ENCODE data around the gene SFT2D1. TPM values are rescaled to one million over a fixed set of nuclear protein-coding genes. Genes with fewer than 3 reads are reported as not detected.

Gene SFT2D1
- total RNA-seq, 1 donor from 2014 or later = 19.3 TPM

DNA sequence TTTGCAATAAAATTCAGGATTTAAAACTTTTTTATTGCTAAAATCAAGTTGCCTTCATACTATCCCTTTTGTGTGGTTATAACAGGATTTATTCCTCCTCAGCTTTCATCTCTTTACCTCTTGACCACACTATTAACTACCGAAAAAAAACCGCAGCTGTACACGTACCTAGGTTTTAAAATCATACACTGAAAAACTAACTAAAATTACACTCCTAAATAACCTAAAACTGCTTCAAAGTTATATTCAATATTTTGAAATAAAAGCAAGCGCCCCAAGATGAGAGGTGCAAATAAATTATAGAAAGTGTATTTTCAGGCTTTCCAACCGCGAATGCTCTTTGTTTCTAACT lies 39.0 kb upstream of the SFT2D1 start:
- TF ChIP-seq, protein P1, sequence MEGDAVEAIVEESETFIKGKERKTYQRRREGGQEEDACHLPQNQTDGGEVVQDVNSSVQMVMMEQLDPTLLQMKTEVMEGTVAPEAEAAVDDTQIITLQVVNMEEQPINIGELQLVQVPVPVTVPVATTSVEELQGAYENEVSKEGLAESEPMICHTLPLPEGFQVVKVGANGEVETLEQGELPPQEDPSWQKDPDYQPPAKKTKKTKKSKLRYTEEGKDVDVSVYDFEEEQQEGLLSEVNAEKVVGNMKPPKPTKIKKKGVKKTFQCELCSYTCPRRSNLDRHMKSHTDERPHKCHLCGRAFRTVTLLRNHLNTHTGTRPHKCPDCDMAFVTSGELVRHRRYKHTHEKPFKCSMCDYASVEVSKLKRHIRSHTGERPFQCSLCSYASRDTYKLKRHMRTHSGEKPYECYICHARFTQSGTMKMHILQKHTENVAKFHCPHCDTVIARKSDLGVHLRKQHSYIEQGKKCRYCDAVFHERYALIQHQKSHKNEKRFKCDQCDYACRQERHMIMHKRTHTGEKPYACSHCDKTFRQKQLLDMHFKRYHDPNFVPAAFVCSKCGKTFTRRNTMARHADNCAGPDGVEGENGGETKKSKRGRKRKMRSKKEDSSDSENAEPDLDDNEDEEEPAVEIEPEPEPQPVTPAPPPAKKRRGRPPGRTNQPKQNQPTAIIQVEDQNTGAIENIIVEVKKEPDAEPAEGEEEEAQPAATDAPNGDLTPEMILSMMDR (IDR thresholded peaks at IDR 0.05; ENCODE audit: borderline replicate concordance) = no peak
- Histone ChIP-seq H3K4me3 (peak overlapping the region; percentile 96), H3K9me3 (replicated peaks) (no peaks in the 10 kb centered on the region), H3K36me3 (no peaks in the 10 kb centered on the region), H3K27me3 (ENCODE audit: low read depth) (no peaks in the 10 kb centered on the region), H3K4me1 (peaks cover 77% of the 10 kb centered on the region), H3K27ac (replicated peaks) (peak overlapping the region; percentile 98)
- no peak for DNase-seq
- intact Hi-C loops (cut with micrococcal nuclease) = loop anchor here (10.0 kb wide), 1 partner anchor 57 kb away; no protein-coding TSS in a partner anchor

GRCh38 chr6:166379800-166380199 lies 37.5 kb upstream of the SFT2D1 start:
- H3K27ac ChIP-seq (replicated peaks) = peak overlapping the region; percentile 98
- DNase-seq = no peak
- H3K4me1 ChIP-seq = peaks cover 86% of the 10 kb centered on the region
- H3K27me3 ChIP-seq (ENCODE audit: low read depth) = no peaks in the 10 kb centered on the region
- peak overlapping the region; percentile 96 for H3K4me3 ChIP-seq
- TF ChIP-seq, protein P1 (IDR thresholded peaks at IDR 0.05; ENCODE audit: borderline replicate concordance) = no peak
- no peaks in the 10 kb centered on the region for H3K36me3 ChIP-seq
- intact Hi-C loops (cut with micrococcal nuclease) = loop anchor here (10.0 kb wide), 1 partner anchor 55 kb away; no protein-coding TSS in a partner anchor
- H3K9me3 ChIP-seq (replicated peaks) = no peaks in the 10 kb centered on the region

- Histone ChIP-seq H3K27ac (replicated peaks) (peak overlapping the region; percentile 98), H3K9me3 (replicated peaks) (no peaks in the 10 kb centered on the region), H3K4me3 (peak overlapping the region; percentile 96), H3K27me3 (ENCODE audit: low read depth) (no peaks in the 10 kb centered on the region), H3K36me3 (no peaks in the 10 kb centered on the region), H3K4me1 (peaks cover 84% of the 10 kb centered on the region)
- intact Hi-C loops (cut with micrococcal nuclease) = no loop called here
- TF ChIP-seq, protein P1 (IDR thresholded peaks at IDR 0.05; ENCODE audit: borderline replicate concordance) = no peak
- no peak for DNase-seq
Observed at GRCh38 chr6:166379103-166379586, 36.8 kb upstream of the SFT2D1 start.

DNA sequence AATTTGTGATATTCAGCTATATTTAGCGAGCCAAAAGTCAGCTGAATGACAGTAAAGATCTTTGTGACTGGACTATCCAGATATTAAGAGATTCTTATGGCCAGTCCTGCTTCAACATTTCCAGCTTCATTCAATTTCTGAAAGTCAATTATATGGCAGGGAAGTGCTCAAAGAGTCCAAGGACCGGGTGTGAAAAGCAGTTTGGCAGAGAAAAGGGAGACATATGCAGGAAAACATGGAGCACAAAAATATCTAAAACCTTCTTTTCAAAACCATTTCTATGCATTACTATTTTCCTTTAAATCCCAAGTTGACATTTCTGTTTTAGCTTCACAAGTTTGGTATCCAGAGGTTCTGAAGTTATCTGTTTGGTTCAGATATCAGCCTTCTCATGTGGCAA lies 35.4 kb upstream of the SFT2D1 start:
- intact Hi-C loops (cut with micrococcal nuclease) = no loop called here
- H3K4me1 ChIP-seq = peaks cover 79% of the 10 kb centered on the region

DNA sequence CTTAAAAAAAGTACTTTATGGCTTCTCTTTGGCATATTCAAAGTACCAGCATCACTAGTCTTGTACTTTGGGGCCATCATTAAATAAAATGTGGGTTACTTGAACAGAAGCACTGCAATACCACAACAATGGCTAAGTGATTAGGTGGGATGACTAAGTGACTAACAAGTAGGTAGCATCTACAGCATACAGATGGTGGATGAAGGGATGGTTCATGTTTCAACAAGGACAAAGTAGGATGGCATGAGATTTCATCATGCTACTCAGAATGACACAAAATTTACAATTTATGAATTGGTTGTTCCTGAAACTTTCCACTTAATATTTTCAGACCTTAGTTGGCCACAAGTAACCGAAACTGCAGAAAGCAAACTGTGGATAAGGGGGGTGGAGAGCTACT lies 32.7 kb upstream of the SFT2D1 start:
- peaks cover 77% of the 10 kb centered on the region for H3K4me1 ChIP-seq
- TF ChIP-seq, protein P1 (IDR thresholded peaks at IDR 0.05; ENCODE audit: borderline replicate concordance) = no peak

More for the DNA sequence above, 35.4 kb upstream of the SFT2D1 start:
- H3K27me3 ChIP-seq (ENCODE audit: low read depth) = no peaks in the 10 kb centered on the region
- TF ChIP-seq, protein P1 (IDR thresholded peaks at IDR 0.05; ENCODE audit: borderline replicate concordance) = no peak
- no peak overlapping the region for H3K4me3 ChIP-seq
- H3K27ac ChIP-seq (replicated peaks) = peak overlapping the region; percentile 4
- no peaks in the 10 kb centered on the region for H3K36me3 ChIP-seq
- no peaks in the 10 kb centered on the region for H3K9me3 ChIP-seq (replicated peaks)
- no peak for DNase-seq

More for the DNA sequence above, 32.7 kb upstream of the SFT2D1 start:
- Histone ChIP-seq H3K9me3 (replicated peaks) (no peaks in the 10 kb centered on the region), H3K36me3 (peaks cover 6% of the 10 kb centered on the region), H3K27ac (replicated peaks) (no peak overlapping the region), H3K27me3 (ENCODE audit: low read depth) (no peaks in the 10 kb centered on the region), H3K4me3 (no peak overlapping the region)
- intact Hi-C loops (cut with micrococcal nuclease) = no loop called here
- no peak for DNase-seq

All from left ventricle myocardium inferior (tissue), 1 donor.